ENCODE measurements around the gene SLC37A1. TPM values are rescaled to one million over a fixed set of nuclear protein-coding genes. Genes with fewer than 3 reads are reported as not detected.

SLC37A1 gene
- total RNA-seq, 3 donors from 2014 or later (not counting 1 experiment from before 2014, with no cell fraction given): 24.8 to 25.8 (median 25.3) TPM

DNA sequence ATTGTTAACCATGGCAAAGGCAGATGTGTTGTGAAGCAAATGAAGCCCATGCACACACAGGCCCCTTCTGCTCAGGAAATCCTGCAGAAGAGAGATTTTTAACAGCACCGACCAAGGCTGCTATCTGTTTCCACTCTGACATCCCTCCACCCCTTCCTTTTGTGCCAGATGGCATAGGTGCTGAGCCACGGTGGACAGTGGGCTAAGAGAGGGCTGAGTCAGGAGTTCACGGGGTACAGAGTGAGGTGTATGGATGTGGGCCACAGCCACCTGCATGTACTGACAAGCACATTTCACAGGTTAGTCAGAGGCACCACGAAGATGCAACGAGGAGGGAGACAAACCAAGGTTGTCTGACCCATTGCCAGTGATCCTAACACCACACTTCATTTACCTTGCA lies 27.1 kb upstream of the SLC37A1 start:
- 9% methylated on average over 5 of the region's 5 CpGs for WGBS (ENCODE audit: insufficient coverage)
- no peak overlapping the region for H3K4me3 ChIP-seq (ENCODE audit: low read length)
- no peak overlapping the region for H3K4me3 Mint-ChIP-seq
- H3K36me3 ChIP-seq (ENCODE audit: control insufficient read depth, insufficient read depth, low read length): no peaks in the 10 kb centered on the region
- TF ChIP-seq, protein P1, sequence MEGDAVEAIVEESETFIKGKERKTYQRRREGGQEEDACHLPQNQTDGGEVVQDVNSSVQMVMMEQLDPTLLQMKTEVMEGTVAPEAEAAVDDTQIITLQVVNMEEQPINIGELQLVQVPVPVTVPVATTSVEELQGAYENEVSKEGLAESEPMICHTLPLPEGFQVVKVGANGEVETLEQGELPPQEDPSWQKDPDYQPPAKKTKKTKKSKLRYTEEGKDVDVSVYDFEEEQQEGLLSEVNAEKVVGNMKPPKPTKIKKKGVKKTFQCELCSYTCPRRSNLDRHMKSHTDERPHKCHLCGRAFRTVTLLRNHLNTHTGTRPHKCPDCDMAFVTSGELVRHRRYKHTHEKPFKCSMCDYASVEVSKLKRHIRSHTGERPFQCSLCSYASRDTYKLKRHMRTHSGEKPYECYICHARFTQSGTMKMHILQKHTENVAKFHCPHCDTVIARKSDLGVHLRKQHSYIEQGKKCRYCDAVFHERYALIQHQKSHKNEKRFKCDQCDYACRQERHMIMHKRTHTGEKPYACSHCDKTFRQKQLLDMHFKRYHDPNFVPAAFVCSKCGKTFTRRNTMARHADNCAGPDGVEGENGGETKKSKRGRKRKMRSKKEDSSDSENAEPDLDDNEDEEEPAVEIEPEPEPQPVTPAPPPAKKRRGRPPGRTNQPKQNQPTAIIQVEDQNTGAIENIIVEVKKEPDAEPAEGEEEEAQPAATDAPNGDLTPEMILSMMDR (IDR thresholded peaks at IDR 0.05): no peak
- no peaks in the 10 kb centered on the region for H3K36me3 Mint-ChIP-seq
- peak in 1 of 3 donors; percentile 31 for ATAC-seq
- H3K9me3 Mint-ChIP-seq: peaks cover 0 to 2% of the 10 kb centered on the region in 2 donors
- no peaks in the 10 kb centered on the region for H3K9me3 ChIP-seq (ENCODE audit: control insufficient read depth, insufficient read depth, low read length)
- H3K27ac Mint-ChIP-seq: no peak overlapping the region
- no peaks in the 10 kb centered on the region for H3K4me1 ChIP-seq (ENCODE audit: control insufficient read depth, insufficient read depth, low read length)
- H3K27ac ChIP-seq (ENCODE audit: low read length): no peak overlapping the region
- no peaks in the 10 kb centered on the region for H3K27me3 ChIP-seq (ENCODE audit: control insufficient read depth, insufficient read depth, low read length)
- peaks cover 17 to 25% of the 10 kb centered on the region in 2 donors for H3K27me3 Mint-ChIP-seq (ENCODE audit: low read depth in 2 of 2)
- no peak for DNase-seq
- H3K4me1 Mint-ChIP-seq: no peaks in the 10 kb centered on the region
- intact Hi-C loops (cut with micrococcal nuclease): no loop called here

DNA sequence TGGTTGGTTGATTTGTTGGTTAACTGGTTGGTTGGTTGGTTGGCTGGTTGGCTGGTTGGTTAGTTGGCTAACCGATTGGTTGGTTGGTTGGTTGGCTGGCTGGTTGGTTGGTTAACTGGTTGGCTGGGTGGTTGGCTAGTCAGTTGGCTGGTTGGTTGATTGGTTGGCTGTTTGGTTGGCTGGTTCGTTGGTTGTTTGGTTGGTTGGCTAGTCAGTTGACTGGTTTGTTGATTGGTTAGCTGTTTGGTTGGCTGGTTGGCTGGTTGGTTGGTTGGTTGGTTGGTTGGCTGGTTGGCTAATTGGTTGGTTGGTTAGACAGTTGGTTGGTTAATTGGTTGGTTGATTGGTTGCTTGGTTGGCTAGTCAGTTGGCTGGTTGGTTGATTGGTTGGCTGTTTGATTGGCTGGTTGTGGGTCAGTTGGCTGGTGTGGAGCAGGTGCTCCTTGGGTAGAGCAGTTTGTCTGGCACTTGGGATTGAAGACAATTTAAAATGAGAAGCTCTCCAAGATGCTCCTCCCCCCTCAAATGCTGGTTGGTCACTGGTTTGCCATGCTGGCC lies 24.6 kb upstream of the SLC37A1 start:
- TF ChIP-seq, protein P1 (IDR thresholded peaks at IDR 0.05): no peak
- Mint-ChIP-seq H3K4me3 (no peak overlapping the region), H3K27me3 (ENCODE audit: low read depth in 2 of 2) (peaks cover 20 to 21% of the 10 kb centered on the region in 2 donors), H3K27ac (no peak overlapping the region), H3K9me3 (peaks cover 0 to 2% of the 10 kb centered on the region in 2 donors), H3K36me3 (no peaks in the 10 kb centered on the region), H3K4me1 (no peaks in the 10 kb centered on the region)
- Histone ChIP-seq H3K36me3 (ENCODE audit: control insufficient read depth, insufficient read depth, low read length) (no peaks in the 10 kb centered on the region), H3K9me3 (ENCODE audit: control insufficient read depth, insufficient read depth, low read length) (no peaks in the 10 kb centered on the region), H3K4me3 (ENCODE audit: low read length) (no peak overlapping the region), H3K27me3 (ENCODE audit: control insufficient read depth, insufficient read depth, low read length) (no peaks in the 10 kb centered on the region), H3K27ac (ENCODE audit: low read length) (no peak overlapping the region), H3K4me1 (ENCODE audit: control insufficient read depth, insufficient read depth, low read length) (no peaks in the 10 kb centered on the region)
- intact Hi-C loops (cut with micrococcal nuclease): no loop called here
- no peak for DNase-seq
- no peak for ATAC-seq
- 48% methylated on average over 2 of the region's 2 CpGs for WGBS (ENCODE audit: insufficient coverage)

DNA sequence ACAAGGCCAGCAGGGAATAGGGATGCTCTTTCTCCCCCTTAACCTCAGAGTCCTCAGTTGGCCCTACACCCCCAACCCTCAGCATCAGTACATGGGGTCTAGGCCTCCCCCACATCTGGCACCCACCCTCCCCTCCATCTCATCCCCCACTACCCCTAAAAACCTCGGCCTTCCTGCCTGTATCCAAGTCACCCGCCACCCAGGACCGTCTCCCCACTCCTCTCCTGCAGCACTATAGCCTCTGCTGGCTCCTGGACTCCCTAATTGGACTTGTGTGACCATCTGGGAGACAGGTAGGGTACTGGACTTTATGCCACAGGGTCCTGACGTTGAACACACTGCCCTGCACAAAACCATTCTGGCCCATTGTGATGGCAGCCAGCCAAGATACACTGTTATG lies 23.7 kb upstream of the SLC37A1 start:
- Histone ChIP-seq H3K27ac (ENCODE audit: low read length) (no peak overlapping the region), H3K27me3 (ENCODE audit: control insufficient read depth, insufficient read depth, low read length) (no peaks in the 10 kb centered on the region), H3K9me3 (ENCODE audit: control insufficient read depth, insufficient read depth, low read length) (no peaks in the 10 kb centered on the region), H3K36me3 (ENCODE audit: control insufficient read depth, insufficient read depth, low read length) (no peaks in the 10 kb centered on the region), H3K4me1 (ENCODE audit: control insufficient read depth, insufficient read depth, low read length) (no peaks in the 10 kb centered on the region), H3K4me3 (ENCODE audit: low read length) (no peak overlapping the region)
- ATAC-seq (no peak), DNase-seq (no peak)
- H3K4me3 Mint-ChIP-seq: no peak overlapping the region
- peaks cover 17 to 20% of the 10 kb centered on the region in 2 donors for H3K27me3 Mint-ChIP-seq (ENCODE audit: low read depth in 2 of 2)
- no peaks in the 10 kb centered on the region for H3K36me3 Mint-ChIP-seq
- no peak overlapping the region for H3K27ac Mint-ChIP-seq
- H3K9me3 Mint-ChIP-seq: peaks cover 0 to 2% of the 10 kb centered on the region in 2 donors
- TF ChIP-seq, protein P1 (IDR thresholded peaks at IDR 0.05): no peak
- WGBS (ENCODE audit: insufficient coverage): 80% methylated on average over 4 of the region's 4 CpGs
- no peaks in the 10 kb centered on the region for H3K4me1 Mint-ChIP-seq
- intact Hi-C loops (cut with micrococcal nuclease): no loop called here

DNA sequence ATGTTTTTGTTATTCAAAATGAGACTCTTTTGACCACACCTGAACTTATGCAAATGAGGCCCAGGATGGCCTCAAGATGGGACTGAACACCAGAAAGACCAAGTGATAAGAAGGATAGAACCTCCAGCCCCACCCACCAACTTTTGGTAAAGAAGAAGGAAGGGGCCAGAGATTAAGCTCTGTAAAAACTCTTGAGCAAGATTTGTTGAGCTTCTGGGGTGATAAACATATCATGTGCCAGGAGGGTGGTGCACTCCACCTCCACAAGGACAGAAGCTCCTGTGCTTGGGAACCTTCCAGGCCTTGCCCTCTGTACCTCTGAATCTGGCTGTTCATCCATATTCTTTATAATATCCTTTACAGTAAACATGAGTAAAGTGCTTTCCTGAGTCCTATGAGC lies 22.9 kb upstream of the SLC37A1 start:
- intact Hi-C loops (cut with micrococcal nuclease): no loop called here
- Histone ChIP-seq H3K9me3 (ENCODE audit: control insufficient read depth, insufficient read depth, low read length) (no peaks in the 10 kb centered on the region), H3K4me3 (ENCODE audit: low read length) (no peak overlapping the region), H3K4me1 (ENCODE audit: control insufficient read depth, insufficient read depth, low read length) (peaks cover 5% of the 10 kb centered on the region), H3K27ac (ENCODE audit: low read length) (no peak overlapping the region), H3K36me3 (ENCODE audit: control insufficient read depth, insufficient read depth, low read length) (no peaks in the 10 kb centered on the region), H3K27me3 (ENCODE audit: control insufficient read depth, insufficient read depth, low read length) (no peaks in the 10 kb centered on the region)
- H3K9me3 Mint-ChIP-seq: peaks cover 0 to 2% of the 10 kb centered on the region in 2 donors
- H3K4me1 Mint-ChIP-seq: peaks cover under 1 to 2% of the 10 kb centered on the region in 2 donors
- DNase-seq: no peak
- no peaks in the 10 kb centered on the region for H3K36me3 Mint-ChIP-seq
- H3K4me3 Mint-ChIP-seq: no peak overlapping the region
- TF ChIP-seq, protein P1 (IDR thresholded peaks at IDR 0.05): no peak
- ATAC-seq: no peak
- H3K27ac Mint-ChIP-seq: no peak overlapping the region
- peaks cover 17 to 20% of the 10 kb centered on the region in 2 donors for H3K27me3 Mint-ChIP-seq (ENCODE audit: low read depth in 2 of 2)
